Endothelial cell of umbilical vein (primary cell): ENCODE data around the gene PPP1R12A. TPM values are rescaled to one million over a fixed set of nuclear protein-coding genes. Genes with fewer than 3 reads are reported as not detected.

Source experiments
- BruUV-seq: library from RNA; stranded (reverse); fragments of 400-500 nt; replicated peaks from 2 replicates; lab custom pipeline; 2021; lab: Mats Ljungman, UMichigan
- CTCF ChIA-PET: fragments of 300-600, 350-600 bp; sonication (Branson Sonifier 250); formaldehyde crosslinking; loops from one replicate; lab custom pipeline; 2021; ENCODE audit warnings: antibody characterized with exemption, inconsistent platforms; lab: Charles Lee
- POLR2A ChIA-PET: fragments of 300-600, 350-600 bp; sonication (Branson Sonifier 250); formaldehyde crosslinking; loops from one replicate; lab custom pipeline; 2021; ENCODE audit warnings: antibody characterized with exemption, inconsistent platforms; lab: Charles Lee
- DNase-seq: peaks from one replicate; pipeline ENCODE4 v3.0.0-alpha.2; 2011; ENCODE audit warnings: low read depth, low spot score
- FAIRE-seq: peaks from 2 replicates; lab custom pipeline; 2011; peaks lifted over from hg19 to GRCh38; lab: Jason Lieb, UNC
- H2AFZ ChIP-seq: 2 replicates; pipeline ENCODE4 v1.6.0; 2012; ENCODE audit warnings: low read depth, low read length, control low read depth, inconsistent platforms
- H3K27ac ChIP-seq: 2 replicates; pipeline ENCODE4 v1.5.1; 2011; ENCODE audit warnings: low read depth, mild to moderate bottlenecking, control low read depth, low read length, moderate library complexity; ENCODE audit not compliant: insufficient read depth
- H3K27me3 ChIP-seq, 2 experiments: 2 replicates each; pipeline versions ENCODE4 v1.6.0 to v1.6.1; 2011; ENCODE audit warnings: low read length in 2 of 2, mixed read lengths in 1 of 2; ENCODE audit not compliant: control insufficient read depth in 2 of 2, insufficient read depth in 2 of 2
- H3K36me3 ChIP-seq, 2 experiments: 2 replicates in 1 of 2; 3 replicates in 1 of 2; pipeline ENCODE4 v1.5.1; 2011; ENCODE audit warnings: low read length in 2 of 2, mild to moderate bottlenecking in 1 of 2, moderate library complexity in 1 of 2; ENCODE audit not compliant: control insufficient read depth in 2 of 2, insufficient read depth in 2 of 2; ENCODE audit errors: extremely low read depth in 1 of 2
- H3K4me1 ChIP-seq: 3 replicates; pipeline ENCODE4 v1.5.1; 2011; ENCODE audit warnings: mild to moderate bottlenecking, low read length; ENCODE audit not compliant: control insufficient read depth, insufficient read depth; ENCODE audit errors: extremely low read depth
- H3K4me2 ChIP-seq: 2 replicates; pipeline ENCODE4 v1.6.1; 2011; ENCODE audit warnings: low read length, control low read depth, mixed read lengths; ENCODE audit not compliant: insufficient read depth
- H3K4me3 ChIP-seq, 3 experiments: fragments of 200-600 bp in 1 of 3; sonication (generic), shearing (Covaris generic) in 1 of 3; replicated peaks in 1 of 3; 2 replicates each; pipeline ENCODE4 v1.5.1; 2011 to 2016; ENCODE audit warnings: control low read depth in 3 of 3, low read length in 3 of 3, mild to moderate bottlenecking in 2 of 3, inconsistent platforms in 1 of 3, low read depth in 1 of 3, moderate library complexity in 1 of 3; ENCODE audit not compliant: insufficient read depth in 1 of 3
- H3K79me2 ChIP-seq: 2 replicates; pipeline ENCODE4 v1.6.0; 2012; ENCODE audit warnings: low read length, inconsistent platforms; ENCODE audit not compliant: control insufficient read depth, insufficient read depth
- H3K9ac ChIP-seq: replicated peaks from 2 replicates; pipeline ENCODE3; 2011; ENCODE audit warnings: low read length, control low read depth; ENCODE audit not compliant: insufficient read depth; ENCODE audit errors: extremely low read depth
- H3K9me1 ChIP-seq: replicated peaks from 3 replicates; pipeline ENCODE4 v1.6.0; 2011; ENCODE audit warnings: mild to moderate bottlenecking, low read length; ENCODE audit not compliant: control insufficient read depth, insufficient read depth; ENCODE audit errors: extremely low read depth
- H3K9me3 ChIP-seq: replicated peaks from 2 replicates; pipeline ENCODE4 v1.5.1; 2012; ENCODE audit warnings: low read length, inconsistent platforms; ENCODE audit not compliant: control insufficient read depth, insufficient read depth
- H4K20me1 ChIP-seq: replicated peaks from 2 replicates; pipeline ENCODE3; 2011; ENCODE audit warnings: mild to moderate bottlenecking, low read length; ENCODE audit not compliant: control insufficient read depth, insufficient read depth; ENCODE audit errors: extremely low read depth
- CTCF ChIP-seq, 2 donors: IDR thresholded peaks; 1 replicate in 1 of 2; 2 replicates in 1 of 2; pipeline ENCODE4 v1.5.1; 2011; ENCODE audit warnings: low read length in 2 of 2, mild to moderate bottlenecking in 2 of 2, moderate library complexity in 2 of 2, control low read depth in 1 of 2, inconsistent platforms in 1 of 2, low read depth in 1 of 2; ENCODE audit not compliant: insufficient read depth in 1 of 2; ENCODE audit errors: extremely low read depth in 1 of 2
- EZH2 ChIP-seq: IDR thresholded peaks from 2 replicates; pipeline ENCODE4 v1.6.1; 2012; ENCODE audit warnings: borderline replicate concordance, low read depth, mild to moderate bottlenecking, moderate library complexity, low read length, inconsistent platforms; ENCODE audit not compliant: severe bottlenecking
- FOS ChIP-seq: IDR thresholded peaks from 2 replicates; pipeline ENCODE4 v1.6.1; 2011; ENCODE audit warnings: mild to moderate bottlenecking, low read length, moderate library complexity, borderline replicate concordance; ENCODE audit not compliant: insufficient read depth
- GATA2 ChIP-seq: IDR thresholded peaks from 2 replicates; pipeline ENCODE4 v1.7.0; 2011; ENCODE audit warnings: low read depth, mild to moderate bottlenecking, moderate library complexity, mixed read lengths, low read length; ENCODE audit not compliant: insufficient read length, insufficient read depth
- JUN ChIP-seq: IDR thresholded peaks from 2 replicates; pipeline ENCODE4 v1.6.1; 2011; ENCODE audit warnings: borderline replicate concordance, low read depth; ENCODE audit not compliant: insufficient read length, insufficient read depth
- MAX ChIP-seq: IDR thresholded peaks from 2 replicates; pipeline ENCODE4 v1.6.1; 2011; ENCODE audit not compliant: insufficient read depth, insufficient read length
- MYC ChIP-seq: IDR thresholded peaks from one replicate; pipeline ENCODE4 v1.6.1; 2011; ENCODE audit warnings: mild to moderate bottlenecking, low read depth, low read length
- POLR2A ChIP-seq: IDR thresholded peaks from 2 replicates; pipeline ENCODE4 v1.6.1; 2012; ENCODE audit warnings: low read depth, mild to moderate bottlenecking, control low read depth, low read length
- POLR2AphosphoS5 ChIP-seq: IDR thresholded peaks from 2 replicates; pipeline ENCODE4 v1.6.1; 2012; ENCODE audit warnings: low read depth, mild to moderate bottlenecking, control low read depth, low read length, moderate library complexity; ENCODE audit not compliant: insufficient read depth
- dilution Hi-C: fragments of 300-500 bp; cut with MboI; formaldehyde crosslinking; loops from one replicate; pipeline ENCODE4 v1.15.0; 2019; ENCODE audit warnings: low sequenced_read_pairs; ENCODE audit not compliant: extremely low pct_ligation_motif_present
- intact Hi-C: fragments of 100-400 bp; cut with micrococcal nuclease; formaldehyde crosslinking; loops from one replicate; pipeline ENCODE4 v1.10.0; 2022
- polyA plus RNA-seq, 4 experiments: library from polyadenylated mRNA; depleted of rRNA in 3 of 4; stranded (reverse) in 3 of 4; unstranded in 1 of 4; fragments of >200 nt; gene quantifications; 2 replicates each; pipeline versions ENCODE4 v1.2.1 to v1.2.3, GENCODE V29; 2011 to 2012; ENCODE audit warnings: missing spikeins in 1 of 4
- total RNA-seq: library from RNA; stranded (reverse); gene quantifications from 2 replicates; pipeline ENCODE4 v1.2.3, GENCODE V29; 2021

Gene PPP1R12A
- total and polyA plus RNA-seq, 2 donors (not counting 3 experiments of a cell fraction or from before 2014, with no cell fraction given) = 12.9 to 83.9 TPM

DNA sequence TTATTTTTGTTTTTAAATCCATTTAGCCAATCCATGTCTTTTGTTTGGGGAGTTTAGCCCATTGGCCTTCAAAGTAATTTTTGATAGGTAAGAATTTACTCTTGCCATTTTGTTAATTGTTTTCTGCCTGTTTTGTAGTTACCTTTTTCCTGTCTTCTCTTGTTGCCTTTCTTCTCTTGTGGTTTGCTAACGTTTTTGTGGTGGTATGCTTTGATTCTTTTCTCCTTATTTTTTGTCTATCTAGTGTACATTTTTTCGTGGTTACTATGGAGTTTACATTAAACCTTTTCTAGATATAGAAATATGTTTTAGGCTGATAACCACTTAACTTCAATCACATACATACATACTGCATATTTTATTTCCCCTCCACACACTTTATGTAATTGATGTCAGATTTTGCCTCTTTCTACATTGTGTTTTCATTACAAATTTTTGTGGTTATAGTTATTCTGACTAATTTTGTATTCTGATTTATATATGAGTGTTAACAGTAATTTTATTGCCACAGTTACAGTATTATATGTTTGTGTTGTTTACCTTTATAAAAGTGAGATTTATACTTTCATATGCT is 19.2 kb upstream of the PPP1R12A start:
- FAIRE-seq = no peak
- intact Hi-C loops (loop anchor here (5.0 kb wide), 1 partner anchor 38 kb away; no protein-coding TSS in a partner anchor), dilution Hi-C loops (no loop called here)
- no peak for DNase-seq
- no peaks in the 10 kb centered on the region for H3K9me1 ChIP-seq
- H3K27ac ChIP-seq = no peak overlapping the region
- no peak overlapping the region for H3K4me2 ChIP-seq
- CTCF ChIA-PET = no interaction called here
- H3K27me3 ChIP-seq = no peaks in the 10 kb centered on the region
- H3K36me3 ChIP-seq = no peaks in the 10 kb centered on the region
- BruUV-seq = no TSS peak
- no peaks in the 10 kb centered on the region for H3K4me1 ChIP-seq
- POLR2A ChIA-PET = no interaction called here
- TF ChIP-seq GATA2 = no peak
- no peaks in the 10 kb centered on the region for H3K9me3 ChIP-seq
- H3K9ac ChIP-seq = no peak overlapping the region
- no peaks in the 10 kb centered on the region for H4K20me1 ChIP-seq
- H3K79me2 ChIP-seq = no peaks in the 10 kb centered on the region
- no peak overlapping the region for H2AFZ ChIP-seq
- H3K4me3 ChIP-seq = no peak overlapping the region

DNA sequence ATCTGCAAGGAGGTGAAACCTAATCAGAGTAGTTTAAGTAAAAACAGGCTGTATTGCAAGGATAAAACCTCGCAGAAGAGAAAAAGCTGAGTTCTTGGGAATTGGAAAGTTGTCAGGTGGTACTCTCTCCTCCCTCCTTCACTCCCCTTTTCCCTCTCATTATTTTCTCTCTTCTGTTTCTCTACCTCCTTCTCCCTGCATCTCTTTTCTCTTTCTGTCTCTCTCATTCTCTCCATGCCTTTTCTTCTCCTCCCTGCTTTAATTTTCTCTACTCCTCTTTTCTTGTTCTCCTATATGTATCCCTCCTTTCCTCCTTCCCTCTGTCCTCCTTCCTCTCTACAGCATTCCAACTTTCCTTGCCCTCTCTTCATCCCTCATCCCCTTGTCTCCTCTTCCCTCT is 14.2 kb upstream of the PPP1R12A start:
- CTCF ChIA-PET = interaction anchor here (0.7 kb wide), 1 partner anchor 35 kb away, joined by 5 read pairs; no protein-coding TSS in a partner anchor

More for the DNA sequence above, 14.2 kb upstream of the PPP1R12A start:
- H3K27ac ChIP-seq = no peak overlapping the region
- FAIRE-seq (no peak), DNase-seq (no peak)
- no peaks in the 10 kb centered on the region for H3K27me3 ChIP-seq
- no peaks in the 10 kb centered on the region for H3K36me3 ChIP-seq
- H3K9me1 ChIP-seq = no peaks in the 10 kb centered on the region
- no peaks in the 10 kb centered on the region for H3K79me2 ChIP-seq
- no peaks in the 10 kb centered on the region for H3K9me3 ChIP-seq
- H3K4me2 ChIP-seq = no peak overlapping the region
- no peak overlapping the region for H3K9ac ChIP-seq
- no TSS peak for BruUV-seq
- no peak overlapping the region for H3K4me3 ChIP-seq
- H3K4me1 ChIP-seq = peaks cover 8% of the 10 kb centered on the region
- no peak overlapping the region for H2AFZ ChIP-seq
- dilution Hi-C loops = no loop called here
- H4K20me1 ChIP-seq = no peaks in the 10 kb centered on the region
- intact Hi-C loops = no loop called here
- TF ChIP-seq MYC = no peak
- TF ChIP-seq FOS = no peak
- TF ChIP-seq POLR2A = no peak
- TF ChIP-seq EZH2 = no peak
- no peak for TF ChIP-seq JUN
- TF ChIP-seq POLR2AphosphoS5 = no peak
- TF ChIP-seq CTCF (IDR thresholded peaks at IDR 0.05; ENCODE audit: extremely low read depth in 1 of 2, insufficient read depth in 1 of 2, low read depth in 1 of 2, low read length in 2 of 2) = no peak
- TF ChIP-seq MAX = no peak
- TF ChIP-seq GATA2 = no peak
- POLR2A ChIA-PET = no interaction called here
